ENCODE results near the gene ADCY9.
A peak's percentile ranks its signal among the peaks of the same experiment; 100 is the strongest.

ADCY9 gene

DNA sequence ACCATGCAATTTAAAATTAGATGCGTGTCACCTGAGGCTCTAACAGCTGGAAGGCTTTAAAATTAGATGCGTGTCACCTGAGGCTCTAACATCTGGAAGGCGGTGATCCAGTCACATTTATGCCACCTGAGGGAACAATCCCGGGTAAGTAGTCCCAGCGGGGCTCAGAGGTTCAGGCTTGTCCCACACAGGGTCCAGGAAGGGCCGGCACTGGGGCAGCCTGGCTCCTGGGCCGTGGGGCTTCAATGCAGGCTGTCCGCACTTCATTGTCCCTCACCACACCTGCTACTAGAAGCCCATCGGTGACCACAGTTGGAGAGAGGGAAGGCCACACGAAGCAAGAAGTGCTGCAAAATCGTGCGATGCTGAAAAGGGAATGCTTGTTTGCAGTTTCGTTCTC lies 15.4 kb upstream of the ADCY9 start:
- in situ Hi-C loops (cut with HindIII; ENCODE audit: low pct_ligation_motif_present, low pct_unique_long_range_greater_than_20kb, low sequenced_read_pairs), result no loop called here
- no peak for DNase-seq

DNA sequence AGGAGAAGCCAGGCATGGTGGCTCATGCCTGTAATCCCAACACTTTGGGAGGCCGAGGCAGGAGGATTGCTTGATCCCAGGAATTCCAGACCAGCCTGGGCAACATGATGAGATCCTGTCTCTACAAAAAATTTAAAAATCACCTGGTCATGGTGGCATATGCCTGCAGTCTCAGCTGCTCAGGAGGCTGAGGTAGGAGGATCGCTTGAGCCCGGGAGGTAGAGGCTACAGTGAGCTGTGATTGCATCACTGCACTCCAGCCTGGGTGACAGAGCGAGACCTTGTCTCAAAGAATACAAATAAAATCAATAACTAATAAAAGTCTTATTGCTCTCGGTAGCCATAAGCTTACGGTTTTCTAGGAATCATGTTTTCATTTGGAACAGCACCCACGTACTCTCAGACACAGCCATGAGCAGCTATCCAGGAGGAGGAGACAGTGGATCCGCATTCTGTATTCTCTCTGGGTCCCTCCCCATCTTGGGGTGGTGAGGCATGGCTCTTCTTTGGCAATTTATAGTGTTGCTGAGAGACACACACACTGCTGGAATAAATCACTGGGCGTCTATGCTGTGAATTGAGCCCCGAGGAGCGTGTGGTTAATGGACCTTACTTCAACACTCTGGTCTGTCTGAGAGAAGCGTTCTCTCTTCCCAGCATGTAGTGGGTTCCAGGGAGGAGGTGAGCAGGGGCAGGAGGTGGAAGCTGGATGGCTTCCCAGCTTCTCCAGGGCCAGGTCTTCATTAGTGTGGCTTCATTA lies 8.5 kb upstream of the ADCY9 start:
- DNase-seq, result no peak
- in situ Hi-C loops (cut with HindIII; ENCODE audit: low pct_ligation_motif_present, low pct_unique_long_range_greater_than_20kb, low sequenced_read_pairs), result no loop called here

DNA sequence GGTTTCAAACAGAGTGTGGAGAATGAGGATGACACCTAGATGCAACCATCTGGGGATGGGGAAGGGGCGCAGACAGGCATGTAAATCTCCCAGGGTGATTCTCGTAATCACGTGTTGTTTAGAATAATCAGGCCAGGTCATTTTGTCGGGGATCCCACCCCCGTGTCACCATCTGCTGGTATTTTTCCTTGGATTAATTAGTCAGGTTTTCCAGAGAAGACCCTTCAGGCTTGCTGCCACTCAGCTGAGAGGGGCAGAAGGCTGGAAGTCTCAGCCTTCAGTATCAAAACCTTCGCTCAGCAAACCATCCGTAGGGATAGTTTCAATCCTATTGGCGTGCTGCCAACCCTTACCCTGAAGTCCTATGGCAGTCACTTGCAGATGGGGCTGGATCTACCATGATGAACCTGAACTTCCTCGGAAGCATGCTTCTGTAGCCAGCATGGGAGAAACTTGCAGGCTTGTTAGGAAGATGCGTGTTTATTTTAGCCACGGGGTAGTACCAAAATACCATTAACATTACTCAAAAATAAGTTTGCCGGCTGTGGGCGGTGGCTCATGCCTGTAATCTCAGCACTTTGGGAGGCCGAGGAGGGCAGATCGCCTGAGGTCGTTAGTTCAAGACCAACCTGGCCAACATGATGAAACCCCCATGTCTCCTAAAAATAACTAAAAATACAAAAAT lies 7.5 kb upstream of the ADCY9 start:
- no peak for DNase-seq
- in situ Hi-C loops (cut with HindIII; ENCODE audit: low pct_ligation_motif_present, low pct_unique_long_range_greater_than_20kb, low sequenced_read_pairs), result no loop called here

DNA sequence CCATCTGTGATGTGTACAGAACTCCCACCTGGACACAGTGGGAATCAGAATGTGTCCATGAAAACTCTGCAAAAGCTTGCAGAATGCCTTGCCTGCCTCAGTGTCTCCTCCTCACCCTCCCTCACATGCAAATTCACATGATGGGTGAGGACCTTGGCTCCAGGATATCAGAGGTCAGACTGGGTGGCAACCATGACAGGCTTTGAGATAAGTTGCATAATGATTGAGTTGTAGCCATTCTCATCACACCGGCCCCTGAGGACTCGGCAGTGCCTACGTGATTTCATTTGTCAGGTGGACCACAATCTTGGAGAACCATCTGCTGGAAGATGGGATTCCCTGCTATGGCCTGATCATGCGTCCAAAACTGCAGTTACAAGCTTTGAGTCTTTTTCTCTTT lies 3.9 kb upstream of the ADCY9 start:
- no peak for DNase-seq
- in situ Hi-C loops (cut with HindIII; ENCODE audit: low pct_ligation_motif_present, low pct_unique_long_range_greater_than_20kb, low sequenced_read_pairs), result no loop called here

DNA sequence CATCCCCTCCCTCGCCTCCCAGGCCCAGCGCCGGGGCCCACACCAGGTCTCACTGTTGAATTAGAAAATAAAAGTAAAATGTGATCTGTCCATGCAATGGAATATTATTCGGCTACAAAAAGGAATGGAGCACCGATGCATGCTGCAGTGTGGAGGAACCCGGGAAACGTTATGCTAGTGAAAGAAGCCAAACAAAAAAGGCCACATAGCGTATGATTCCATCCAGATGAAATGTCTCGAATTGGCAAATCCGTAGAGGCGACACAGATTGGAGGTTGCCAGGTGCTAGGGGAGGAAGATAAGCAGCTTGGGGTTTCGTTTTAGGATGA lies 972 bp upstream of the ADCY9 start:
- DNase-seq, result no peak
- in situ Hi-C loops (cut with HindIII; ENCODE audit: low pct_ligation_motif_present, low pct_unique_long_range_greater_than_20kb, low sequenced_read_pairs), result no loop called here

DNA sequence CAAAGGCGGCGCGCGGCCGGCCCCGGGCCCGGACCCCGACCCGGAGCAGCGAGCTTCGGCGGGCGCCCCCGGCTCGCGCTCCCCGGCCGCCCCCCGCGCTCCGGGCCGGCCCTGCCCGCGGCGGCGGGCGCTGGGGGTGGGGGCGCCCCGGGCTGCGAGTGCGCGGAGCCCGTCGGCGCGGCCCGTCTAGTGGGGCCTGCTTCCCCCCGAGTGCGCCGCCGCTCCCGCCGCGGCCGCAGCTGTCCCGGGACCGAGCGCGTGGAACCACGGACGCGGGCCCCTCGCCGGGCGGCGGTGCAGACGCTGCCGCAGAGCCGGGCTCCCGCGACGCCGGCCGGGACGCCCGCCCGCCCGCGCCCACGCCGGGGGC lies 308 bp downstream of the ADCY9 start:
- in situ Hi-C loops (cut with HindIII; ENCODE audit: low pct_ligation_motif_present, low pct_unique_long_range_greater_than_20kb, low sequenced_read_pairs), result no loop called here
- DNase-seq, result no peak

DNA sequence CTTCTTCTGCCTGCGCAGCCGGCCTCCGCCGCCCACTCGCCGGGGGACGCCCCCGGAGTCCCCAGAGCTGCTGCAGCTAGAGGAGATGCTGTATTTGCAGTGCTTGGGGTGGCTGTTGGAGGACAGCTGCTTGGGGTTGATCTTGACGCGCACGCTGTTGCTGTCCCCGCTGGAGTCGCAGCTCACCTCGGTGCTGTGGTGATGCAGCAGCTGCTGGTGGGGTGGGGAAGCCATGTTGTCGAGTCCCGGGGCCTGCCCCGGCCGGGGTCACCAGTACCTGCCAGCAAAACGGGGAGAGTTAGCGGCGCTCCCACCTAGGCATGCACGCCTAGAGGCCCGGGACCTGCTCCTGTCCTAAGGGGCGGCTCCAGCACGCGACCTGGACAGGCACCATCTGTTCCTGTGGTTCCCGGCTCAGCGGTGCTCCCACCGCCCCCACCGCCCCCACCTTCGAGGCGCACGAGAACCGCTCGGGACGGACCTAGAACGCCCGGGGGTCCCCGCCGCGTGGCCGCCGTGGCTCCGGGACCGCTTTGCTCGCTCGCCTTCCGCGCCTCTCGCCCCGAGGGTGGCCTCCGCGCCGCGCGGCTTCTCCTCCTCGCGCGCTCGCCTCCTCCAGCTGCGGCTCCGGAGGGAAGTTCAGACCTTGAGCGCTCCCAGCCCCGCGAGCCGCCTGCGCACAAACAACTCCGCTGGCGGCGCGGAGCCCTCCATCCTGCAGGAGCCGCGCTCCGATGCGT lies 863 bp downstream of the ADCY9 start:
- in situ Hi-C loops (cut with HindIII; ENCODE audit: low pct_ligation_motif_present, low pct_unique_long_range_greater_than_20kb, low sequenced_read_pairs), result no loop called here
- DNase-seq, result peak; percentile 71

DNA sequence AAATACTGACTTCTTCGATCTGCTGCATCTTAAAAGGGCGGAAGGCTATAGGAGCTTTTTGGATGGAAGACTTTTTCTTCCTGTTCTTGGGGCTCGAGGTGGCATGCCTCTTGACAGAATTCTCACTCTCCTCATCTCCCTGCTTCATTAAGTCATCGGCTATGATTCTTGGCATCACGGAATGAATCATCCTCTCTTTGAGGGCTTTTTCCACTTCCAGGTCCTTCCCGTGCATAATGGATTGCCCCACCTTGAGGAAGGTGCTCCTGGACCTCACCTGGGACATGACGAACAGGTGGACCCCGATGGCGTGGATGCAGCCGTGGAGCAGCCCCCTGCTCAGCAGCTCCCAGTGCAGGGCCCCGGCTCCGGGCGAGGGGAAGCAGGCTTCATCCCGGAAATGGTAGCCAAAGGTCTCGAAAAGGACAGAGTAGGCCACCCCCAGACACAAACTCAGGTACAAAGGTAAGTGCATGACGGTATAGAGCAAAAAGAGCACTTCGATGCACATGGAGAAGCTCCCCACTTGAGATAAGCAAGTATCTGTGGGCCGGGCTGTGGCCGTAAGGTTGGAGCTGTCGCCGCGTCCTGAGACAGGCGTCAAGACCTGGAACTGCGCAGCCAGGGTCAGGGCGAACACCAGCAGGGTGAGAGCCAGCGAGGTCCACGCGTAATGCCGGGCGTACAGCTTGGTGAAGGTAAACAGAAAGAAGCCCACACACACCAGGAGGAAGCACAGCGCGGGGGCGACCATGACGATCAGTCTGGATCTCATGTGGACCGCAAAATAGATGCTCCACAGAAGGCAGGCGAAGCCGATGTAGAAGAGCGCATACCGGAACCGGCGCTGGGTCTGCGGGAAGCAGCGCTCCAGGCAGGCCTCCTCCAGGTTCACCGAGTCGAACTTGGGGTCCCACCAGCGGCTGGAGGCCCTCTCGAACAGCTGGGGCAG lies 1.7 kb downstream of the ADCY9 start:
- no peak for DNase-seq
- in situ Hi-C loops (cut with HindIII; ENCODE audit: low pct_ligation_motif_present, low pct_unique_long_range_greater_than_20kb, low sequenced_read_pairs), result no loop called here

DNA sequence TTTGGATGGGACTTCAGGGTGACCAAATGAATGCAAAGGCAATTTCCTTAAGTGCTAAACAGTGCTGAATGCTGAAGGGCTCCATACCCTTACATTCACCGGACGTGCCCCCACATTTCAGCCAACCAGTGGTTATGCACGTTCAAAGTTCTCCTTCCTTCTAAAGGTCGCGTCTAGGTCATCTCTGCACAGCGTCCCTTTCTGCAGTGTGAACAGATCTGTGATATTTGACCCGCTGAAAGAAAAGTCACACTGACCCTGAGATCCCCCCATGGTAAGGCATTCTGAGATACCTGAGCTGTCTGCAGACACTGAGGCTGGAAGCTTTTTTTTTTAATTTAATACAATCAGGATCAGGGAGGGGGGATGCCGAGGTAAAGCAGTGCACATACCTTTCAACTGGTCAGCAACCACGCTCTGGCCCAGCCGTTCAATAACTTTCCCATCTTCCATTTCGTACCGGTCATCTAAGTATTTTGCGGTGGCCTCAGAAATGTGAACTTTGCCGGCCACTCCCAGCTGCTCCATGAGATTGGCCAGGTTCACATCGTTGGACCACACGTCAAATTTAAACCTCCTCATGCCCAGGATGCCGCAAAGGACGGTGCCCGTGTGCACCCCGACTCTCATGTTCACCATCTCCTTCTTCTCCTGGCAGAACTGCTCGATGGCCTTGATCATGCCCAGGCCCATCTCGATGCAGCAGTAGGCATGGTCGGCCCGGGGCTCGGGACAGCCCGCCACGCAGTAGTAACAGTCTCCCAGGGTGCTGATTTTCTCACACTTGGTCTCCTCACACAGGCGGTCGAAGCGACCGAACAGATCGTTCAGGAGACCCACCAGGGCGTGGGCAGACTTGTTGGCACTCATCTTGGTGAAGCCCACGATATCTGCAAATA lies 2.6 kb downstream of the ADCY9 start:
- DNase-seq, result no peak

DNA sequence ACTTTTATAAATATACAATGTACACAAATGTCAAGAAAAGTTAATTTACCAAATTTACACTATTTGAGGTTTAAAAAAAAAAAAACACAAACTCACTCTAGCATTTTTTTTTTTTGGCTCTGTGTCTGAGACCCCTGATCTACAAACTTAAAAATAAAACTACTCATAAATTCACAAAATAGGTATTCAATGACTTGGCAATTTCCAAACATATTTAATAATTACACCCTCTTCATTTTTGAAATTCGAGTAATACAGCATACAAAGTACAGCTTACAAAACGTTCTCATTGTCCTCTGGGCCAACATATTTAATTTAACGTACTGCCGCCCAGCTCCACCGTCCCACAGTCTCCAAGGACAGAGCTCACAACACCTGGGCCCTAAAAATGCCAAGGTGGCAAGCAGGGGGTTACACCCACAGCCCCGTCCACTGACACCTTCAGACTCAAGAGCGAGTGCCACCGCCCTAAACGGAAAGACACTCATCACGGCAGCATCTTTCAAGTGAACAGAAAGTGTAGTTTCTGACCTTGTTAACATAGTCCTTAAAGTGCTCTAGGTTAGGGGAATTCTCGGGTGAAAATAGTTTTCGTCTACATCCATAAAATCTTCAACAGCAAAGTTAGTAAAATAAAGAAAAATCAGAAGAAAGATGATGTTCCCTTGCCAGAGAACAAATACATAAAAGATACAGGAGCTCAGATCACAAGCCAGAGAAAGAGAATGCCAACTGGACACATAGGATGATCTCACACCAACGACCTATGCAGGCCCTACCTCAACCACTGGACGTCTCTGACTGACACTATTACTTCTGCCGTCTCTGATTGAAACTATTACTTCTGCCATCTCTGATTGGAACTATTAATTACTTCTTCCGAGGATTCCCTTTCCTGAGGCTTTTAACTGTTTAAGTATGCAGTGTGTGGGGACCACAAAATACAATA lies 4.2 kb downstream of the ADCY9 start:
- no peak for DNase-seq
- in situ Hi-C loops (cut with HindIII; ENCODE audit: low pct_ligation_motif_present, low pct_unique_long_range_greater_than_20kb, low sequenced_read_pairs), result no loop called here

More for the DNA sequence above, 2.6 kb downstream of the ADCY9 start:
- in situ Hi-C loops (cut with HindIII; ENCODE audit: low pct_ligation_motif_present, low pct_unique_long_range_greater_than_20kb, low sequenced_read_pairs), result no loop called here

DNA sequence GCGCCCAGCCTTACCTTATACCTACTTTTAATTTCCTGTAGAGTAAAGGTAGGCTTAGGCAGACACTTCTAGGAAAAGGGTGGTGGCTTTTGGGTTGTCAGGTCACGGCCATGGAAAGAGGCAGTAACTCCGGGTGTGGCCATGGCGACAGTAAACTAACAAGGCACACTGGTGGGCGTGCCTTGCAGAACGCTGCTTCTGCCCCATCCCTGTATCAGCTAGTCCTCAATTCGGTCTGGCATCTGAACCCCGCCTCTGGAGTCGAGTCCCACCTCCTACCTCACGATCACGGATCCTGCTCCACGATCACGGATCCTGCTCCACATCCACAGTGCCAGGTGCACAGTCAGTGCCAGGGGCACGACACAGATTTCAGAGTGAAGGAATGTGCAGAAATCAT lies 5.6 kb downstream of the ADCY9 start:
- in situ Hi-C loops (cut with HindIII; ENCODE audit: low pct_ligation_motif_present, low pct_unique_long_range_greater_than_20kb, low sequenced_read_pairs), result no loop called here
- DNase-seq, result no peak

DNA sequence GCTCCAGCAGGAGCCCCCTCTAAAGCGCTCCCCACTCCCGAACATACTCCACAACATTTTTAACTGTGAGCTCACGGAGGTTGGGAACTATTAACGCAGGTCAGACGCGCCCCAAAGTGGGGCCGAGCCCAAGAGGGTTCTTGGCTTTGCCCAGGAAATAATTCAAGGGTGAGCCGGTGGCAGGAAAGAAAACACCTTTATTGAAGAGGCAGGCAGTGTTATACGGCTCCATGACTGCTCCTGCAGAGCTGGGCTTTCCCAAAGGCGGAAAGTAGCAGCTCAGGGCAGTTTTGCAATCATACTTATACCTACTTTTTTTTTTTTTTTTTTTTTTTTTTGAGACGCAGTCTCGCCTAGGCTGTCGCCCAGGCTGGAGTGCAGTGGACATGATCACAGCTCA lies 6.2 kb downstream of the ADCY9 start:
- in situ Hi-C loops (cut with HindIII; ENCODE audit: low pct_ligation_motif_present, low pct_unique_long_range_greater_than_20kb, low sequenced_read_pairs), result no loop called here
- no peak for DNase-seq

DNA sequence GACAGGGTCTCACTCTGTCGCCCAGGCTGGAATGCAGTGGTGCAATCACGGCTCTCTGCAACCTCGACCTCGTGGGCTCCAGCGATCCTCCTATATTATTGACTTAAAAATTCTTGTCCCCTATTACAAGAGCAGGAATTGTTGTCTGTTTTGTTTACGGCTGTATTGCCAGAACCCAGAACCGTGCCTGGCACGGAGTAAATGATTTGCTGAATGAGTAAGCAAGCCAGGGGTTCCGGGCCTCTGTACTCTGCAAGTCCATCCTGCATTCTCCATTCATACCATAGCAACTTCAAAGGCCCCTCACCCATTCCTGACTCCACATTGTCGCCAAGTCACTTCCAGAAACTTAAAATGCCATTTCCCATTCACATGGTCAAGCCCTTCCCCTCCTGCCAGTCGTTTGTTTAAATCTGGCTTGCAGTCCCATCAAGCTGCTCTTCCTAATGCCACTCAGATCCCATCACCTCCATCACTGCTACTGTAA lies 6.9 kb downstream of the ADCY9 start:
- DNase-seq, result peak; percentile 36
- in situ Hi-C loops (cut with HindIII; ENCODE audit: low pct_ligation_motif_present, low pct_unique_long_range_greater_than_20kb, low sequenced_read_pairs), result no loop called here

DNA sequence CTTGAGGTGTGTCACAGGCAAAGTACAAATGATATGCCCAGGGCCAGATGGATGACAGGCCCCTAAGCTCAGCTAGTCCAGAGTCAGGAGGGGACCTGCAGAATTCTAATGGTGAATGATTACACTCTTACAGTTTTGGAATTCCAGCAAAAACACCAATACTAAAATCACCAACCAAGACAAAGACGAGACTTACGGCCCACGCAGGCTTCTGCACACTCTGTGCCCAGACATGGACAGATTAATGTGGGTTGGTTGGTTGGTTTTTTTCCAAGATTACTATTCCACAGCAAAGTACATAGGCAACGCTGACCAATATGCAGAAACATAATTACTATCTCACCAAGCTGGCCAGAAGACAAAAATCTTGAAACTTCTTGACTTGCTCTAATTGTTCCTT lies 9.7 kb downstream of the ADCY9 start:
- in situ Hi-C loops (cut with HindIII; ENCODE audit: low pct_ligation_motif_present, low pct_unique_long_range_greater_than_20kb, low sequenced_read_pairs), result no loop called here
- DNase-seq, result no peak

DNA sequence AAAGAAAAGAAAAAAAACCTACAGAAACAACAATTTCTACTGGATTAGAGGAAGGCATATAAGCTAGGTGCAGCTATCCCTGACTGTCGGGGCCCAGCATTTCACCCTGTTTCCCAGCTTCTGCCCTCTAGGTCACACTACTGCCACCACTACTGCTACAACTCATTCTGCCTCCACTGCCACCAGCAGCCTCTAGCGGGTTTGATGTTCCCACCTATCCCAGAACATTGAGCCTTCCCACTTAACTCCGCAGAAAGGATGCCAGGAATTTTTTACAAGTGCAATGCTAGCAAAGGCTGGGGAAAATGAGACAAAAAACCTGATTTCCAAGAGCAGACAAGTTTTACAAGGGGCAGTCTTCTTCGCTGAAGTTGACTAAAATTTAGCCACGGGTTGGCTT lies 10.4 kb downstream of the ADCY9 start:
- no peak for DNase-seq
- in situ Hi-C loops (cut with HindIII; ENCODE audit: low pct_ligation_motif_present, low pct_unique_long_range_greater_than_20kb, low sequenced_read_pairs), result no loop called here

DNA sequence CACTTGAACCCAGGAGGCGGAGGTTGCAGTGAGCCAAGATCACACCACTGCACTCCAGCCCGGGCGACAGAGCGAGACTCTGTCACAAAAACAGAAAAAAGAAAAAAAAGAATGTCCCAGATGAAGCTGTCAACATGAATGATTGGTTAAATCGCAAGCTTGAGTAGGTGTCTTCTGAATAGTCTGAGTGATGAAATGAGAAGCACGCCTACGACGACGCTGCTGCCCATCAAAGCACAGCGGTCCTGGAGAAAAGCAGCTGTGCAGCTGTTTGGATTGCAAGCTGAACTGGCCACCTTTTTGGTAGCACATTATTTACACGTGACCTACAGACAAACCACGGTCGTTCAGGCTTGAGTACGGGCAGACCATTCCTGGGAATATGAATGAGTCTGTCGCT lies 12.5 kb downstream of the ADCY9 start:
- DNase-seq, result no peak
- in situ Hi-C loops (cut with HindIII; ENCODE audit: low pct_ligation_motif_present, low pct_unique_long_range_greater_than_20kb, low sequenced_read_pairs), result no loop called here

Data from ACHN (cell line).